Eye (tissue), 1 donor: Measurements from ENCODE around the gene MRFAP1L1.
"Not testable (repeated sequence)": the region's sequence is repeated elsewhere in the genome, so short reads cannot be mapped to it uniquely, and the experiment has no call there.

Experiments used
- DNase-seq: peaks from one replicate; pipeline ENCODE4 v3.0.0-alpha.2; 2015

Gene MRFAP1L1

DNA sequence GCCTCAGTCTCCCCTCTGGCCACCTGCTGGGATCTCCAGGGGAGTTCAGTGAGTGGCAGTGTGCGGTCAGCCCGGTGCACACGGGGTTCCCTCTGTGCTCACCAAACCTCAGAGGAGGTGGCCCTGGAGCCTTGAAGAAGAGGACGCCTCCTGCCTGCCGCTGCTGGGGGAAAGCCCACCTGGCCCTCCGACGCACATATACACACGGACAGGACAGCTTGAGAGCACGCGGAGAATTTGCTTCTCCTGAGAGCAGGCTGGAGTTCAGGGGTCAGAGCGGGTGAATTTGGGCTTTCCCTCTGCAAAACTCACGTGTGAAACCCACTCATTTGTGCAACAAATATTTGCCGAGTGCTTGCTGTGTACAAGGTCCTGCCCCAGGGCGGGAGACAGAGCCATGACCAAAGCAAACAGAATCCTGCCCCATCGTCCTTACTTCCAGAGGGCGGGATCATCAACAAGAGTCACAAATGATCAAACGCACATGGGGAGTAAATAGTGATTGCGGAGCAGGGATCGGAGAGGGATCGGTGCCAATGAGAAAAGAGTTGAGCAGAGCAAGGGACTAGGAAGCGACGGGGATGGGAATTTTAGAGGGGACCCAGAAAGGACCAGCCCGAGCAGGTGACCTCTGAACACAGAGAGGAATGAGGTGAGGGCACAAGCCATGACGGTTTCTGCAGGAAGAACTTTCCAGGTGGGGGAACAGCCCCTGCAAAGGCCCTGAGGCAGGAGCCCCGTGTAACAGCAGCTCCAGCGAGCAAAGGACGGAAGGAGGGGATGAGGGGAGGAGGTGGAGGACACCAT, 23.9 kb upstream of the MRFAP1L1 start:
- no peak for DNase-seq

DNA sequence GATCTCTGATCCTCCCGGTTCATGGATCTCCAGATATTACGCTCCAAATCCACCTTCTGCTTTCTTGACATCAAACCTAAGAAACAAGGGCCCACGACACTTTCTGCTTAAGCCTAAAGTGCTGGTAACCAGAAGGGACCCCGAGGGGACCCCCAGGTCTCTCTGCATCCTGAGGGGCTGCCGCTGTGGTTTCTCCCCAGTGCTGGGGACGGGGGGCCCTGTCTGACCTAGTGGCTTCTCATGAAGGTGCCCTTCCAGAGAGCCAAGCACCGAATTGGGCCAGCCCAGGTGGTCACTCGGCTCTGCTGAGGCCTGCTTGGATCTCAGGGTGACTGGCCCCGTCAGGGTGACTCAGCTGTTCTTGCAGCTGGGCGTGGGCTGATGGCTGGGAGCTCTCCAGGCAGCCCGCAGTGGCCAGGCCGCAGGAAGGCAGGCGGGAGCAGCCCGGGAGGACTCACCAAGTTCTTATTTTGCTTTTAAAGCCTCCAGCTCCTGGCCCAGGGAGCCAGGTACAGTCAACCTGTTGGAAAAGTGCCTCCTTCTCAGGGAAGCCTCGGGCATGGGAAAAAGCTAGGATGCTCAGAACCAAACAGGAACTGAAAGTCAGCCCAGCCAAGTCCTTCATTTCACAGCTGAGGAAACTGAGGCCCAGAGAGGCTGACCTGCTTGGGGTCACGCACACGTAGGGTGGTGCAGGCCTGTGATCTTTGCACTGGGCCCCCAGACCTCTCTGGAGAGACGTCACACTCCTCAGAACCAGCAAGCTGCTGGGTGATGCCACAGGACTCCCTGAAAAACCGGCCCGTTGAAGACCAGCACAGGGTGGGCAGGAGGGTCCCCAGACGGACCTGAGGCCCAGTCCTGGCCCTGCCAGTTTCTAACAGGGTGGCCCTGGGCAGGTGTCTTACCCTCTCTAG, 23.0 kb upstream of the MRFAP1L1 start:
- DNase-seq: no peak

DNA sequence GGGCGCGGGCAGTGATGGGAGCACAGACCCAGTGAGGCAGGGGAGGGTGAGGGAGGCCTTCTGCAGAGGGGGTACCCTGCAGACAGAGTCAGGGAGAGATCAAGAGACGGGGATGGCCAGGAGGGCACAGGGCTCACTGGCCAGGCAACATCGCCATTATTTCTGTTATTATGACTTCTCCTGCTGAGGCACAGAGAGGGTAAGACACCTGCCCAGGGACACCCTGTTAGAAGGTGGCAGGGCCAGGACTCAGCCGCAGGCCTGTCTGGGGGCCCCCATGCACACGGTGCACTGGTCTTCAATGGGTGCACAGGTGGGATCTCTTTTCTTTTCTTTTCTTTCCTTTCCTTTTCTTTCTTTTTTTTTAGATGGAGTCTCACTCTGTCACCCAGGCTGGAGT, 22.1 kb upstream of the MRFAP1L1 start:
- no peak for DNase-seq

DNA sequence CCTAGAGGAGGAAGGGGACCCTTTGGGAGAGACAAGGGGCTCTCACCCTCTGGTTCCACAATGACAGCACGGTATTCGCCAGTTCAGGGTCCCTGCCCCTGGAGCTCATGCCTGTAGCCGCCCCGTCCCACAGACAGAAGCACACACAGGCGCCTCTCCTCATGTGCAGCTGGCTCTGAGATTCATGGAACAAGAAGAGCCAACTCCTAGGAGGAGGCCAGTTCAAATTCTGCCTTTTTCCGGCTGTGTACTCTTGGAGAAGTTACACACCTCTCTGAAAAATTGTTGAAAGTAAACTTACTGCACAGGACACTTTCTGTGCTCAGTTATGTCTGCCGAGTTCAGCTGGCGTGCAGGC, 21.6 kb upstream of the MRFAP1L1 start:
- DNase-seq: no peak

DNA sequence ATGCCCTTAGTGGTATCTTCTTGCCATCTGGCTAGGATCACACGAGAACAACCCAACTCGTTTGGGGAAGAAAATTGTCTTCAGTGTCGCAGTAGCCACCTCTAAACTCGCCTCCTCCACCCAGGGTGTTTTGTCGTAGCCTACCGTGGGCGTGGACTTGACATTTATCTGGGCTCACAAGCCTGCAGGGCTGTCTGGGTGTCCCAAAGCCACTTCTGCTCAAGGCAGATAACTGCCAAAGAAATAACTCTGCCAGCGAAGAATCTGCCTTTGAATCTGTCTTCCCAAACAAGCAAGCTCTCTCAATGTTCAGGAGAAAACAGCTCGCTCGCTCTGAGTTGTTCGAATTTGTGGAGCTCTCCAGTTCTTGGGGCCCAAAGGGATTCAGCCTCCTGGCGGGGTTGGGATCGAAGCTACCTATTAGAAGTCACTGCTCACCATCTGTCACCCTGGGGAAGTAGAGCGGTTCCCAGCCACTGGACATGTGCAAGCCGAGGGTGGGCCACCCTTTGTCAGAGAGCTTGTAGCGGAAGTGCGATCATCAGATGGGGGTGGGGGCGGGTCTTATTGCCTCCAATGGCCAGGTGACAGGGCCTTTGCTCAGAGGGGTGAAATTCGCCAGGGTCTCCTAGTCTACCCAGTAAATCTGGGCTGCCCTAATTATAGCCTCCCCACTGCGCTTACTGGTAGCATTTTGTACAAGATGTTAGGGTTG, 21.1 kb upstream of the MRFAP1L1 start:
- peak; percentile 67 for DNase-seq

DNA sequence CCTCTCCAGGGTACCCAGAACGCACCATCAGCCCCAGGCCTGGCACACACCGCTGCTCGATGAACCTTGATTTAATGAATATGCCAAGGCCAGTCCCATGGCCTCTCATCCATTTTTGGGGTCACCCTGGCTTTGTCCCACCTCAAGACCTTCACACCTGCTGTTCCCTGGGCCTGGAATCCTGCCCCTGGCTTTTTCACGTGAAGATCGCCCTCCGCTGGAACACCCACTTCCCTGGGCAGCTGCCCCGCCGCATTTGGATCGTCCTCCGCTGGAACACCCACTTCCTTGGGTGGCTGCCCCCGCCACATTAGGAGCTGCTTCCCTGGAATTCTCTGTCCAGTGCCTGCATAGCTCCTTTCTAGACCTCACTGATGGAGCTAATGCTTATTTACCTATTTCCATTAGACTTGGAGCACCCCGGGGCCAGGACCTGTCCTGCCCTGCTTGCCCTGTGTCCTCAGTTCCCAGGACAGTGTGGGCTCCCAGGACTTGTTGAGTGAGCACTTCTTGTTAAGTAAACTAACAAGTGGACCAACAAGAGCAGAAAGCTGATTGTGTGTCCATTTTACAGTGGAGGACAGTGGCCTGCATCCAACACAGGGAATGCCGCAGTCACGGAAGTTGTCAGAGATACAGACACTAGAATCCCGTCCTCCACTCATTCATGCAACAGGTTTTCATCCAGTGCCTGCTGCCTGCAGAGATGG, 18.8 kb upstream of the MRFAP1L1 start:
- DNase-seq: no peak

DNA sequence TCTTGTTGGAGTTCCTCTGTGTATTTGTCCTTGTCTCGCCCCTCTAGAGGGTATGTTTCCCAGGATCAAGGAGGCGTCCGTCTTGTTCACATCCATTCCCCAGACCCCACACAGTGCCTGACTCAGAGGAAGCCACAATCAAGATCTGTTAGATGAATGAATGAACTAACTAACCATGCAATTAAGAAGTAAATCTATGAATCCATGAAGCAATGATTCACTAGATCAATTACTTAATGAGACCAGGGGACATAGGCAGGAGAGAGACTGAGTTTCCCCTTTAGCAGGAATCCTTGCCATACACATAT, 18.2 kb upstream of the MRFAP1L1 start:
- peak; percentile 39 for DNase-seq

DNA sequence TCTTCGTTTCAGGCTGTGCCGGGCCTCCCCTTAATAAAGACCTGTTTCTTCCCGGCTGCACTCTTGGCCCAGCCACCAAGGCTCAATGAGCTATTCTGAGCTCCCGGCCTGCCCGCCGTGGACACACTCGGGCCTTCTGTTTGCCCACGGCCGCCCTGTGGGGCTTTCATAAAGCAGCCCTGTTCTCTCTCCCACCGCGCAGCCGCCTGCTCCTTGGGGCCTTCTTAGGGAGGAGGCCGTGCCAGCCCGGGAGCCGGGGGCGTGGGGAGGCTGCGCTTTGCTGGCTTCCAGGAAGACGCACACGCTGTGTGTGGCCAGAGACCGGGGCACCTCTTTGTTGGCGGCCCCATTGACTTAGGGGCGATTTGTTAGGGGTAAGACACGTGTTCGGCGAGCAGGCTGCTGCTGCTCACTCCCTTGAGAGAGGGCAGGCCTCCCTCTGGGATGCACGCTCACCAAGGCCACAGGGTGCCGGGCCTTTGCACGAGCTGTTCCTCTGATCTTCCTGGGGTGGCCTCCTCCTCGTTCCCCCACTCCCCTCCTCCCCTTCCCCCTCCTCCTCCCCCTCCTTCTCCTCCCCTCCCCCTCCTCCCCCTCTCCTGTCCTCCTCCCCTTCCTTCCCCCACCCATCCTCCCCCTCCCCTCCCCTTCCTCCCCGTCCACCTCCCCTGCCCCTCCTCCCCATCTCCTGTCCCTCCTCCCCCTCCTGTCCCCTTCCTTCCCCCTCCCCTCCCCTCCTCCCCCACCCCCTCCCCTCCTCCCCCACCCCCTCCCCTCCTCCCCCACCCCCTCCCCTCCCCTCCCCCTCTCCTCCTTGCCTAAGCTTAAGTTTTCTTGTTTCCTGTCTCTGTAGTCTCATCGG, 17.6 kb upstream of the MRFAP1L1 start:
- DNase-seq: peak; percentile 81

DNA sequence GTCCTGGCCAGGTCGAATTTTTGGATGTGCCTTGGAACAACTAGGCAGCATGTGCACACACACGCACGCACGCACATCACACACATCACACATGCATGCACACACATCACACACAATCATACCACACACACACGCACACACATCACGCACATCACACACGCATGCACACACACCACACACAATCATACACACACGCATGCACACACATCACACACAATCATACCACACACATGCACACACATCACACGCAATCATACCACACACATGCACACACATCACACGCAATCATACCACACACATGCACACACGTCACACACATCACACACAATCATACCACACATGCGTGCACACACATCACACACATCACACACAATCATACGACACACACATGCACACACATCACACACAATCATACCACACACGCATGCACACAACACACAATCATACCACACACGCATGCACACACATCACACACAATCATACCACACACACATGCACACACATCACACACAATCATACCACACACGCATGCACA, 15.8 kb upstream of the MRFAP1L1 start:
- DNase-seq: not testable (repeated sequence)

DNA sequence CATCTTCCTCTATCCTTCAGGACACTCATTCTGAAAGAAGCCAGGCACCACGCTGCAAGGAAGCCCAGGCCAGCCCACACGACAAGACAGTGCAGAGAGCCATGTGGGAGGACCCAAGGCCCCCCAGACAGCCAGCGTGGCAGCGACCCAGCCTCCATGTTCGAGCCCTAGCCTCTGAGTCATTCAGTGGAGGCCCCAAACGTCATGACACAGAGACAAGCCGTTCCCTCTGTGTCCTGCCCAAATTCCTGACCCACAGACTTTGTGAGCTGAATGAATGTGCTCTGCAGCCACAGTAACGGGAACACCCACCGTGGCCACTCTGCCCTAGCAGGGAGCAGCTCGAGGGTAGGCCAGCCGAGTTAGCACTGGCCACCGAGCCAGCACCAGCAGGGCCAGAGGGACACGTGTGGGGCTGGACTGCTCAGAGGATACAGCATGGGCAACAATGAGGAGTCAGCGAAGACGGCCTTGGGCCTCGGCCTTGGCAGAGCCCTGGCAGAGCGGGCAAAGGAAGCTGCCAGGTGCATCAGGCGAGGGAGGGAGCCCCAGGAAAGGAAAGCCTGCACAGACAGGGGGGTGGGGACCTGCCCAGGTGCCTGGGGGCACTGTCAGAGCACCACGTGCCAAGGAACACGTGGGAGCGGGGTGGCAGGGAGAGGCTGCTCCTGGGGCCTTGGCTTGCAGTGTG, 14.9 kb upstream of the MRFAP1L1 start:
- DNase-seq: no peak

DNA sequence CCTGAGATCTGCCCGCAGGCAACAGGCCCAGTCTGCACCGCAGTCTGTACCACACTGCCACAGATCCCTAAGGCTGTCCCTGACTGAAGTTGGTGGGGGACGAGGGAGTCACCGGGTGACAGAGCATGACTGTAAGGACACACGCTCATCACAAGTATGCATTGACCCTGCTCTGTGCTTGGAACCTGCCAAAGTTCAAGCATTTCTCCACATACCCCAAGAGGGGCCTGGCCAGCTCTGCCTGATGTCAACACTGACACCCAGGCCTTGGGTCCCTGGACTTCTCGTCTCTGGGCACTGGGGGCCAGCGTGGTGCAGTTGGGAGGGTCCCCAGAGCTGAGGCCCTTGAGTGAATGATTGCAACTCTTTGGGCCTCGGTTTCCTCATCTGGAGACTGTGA, 14.2 kb upstream of the MRFAP1L1 start:
- DNase-seq: no peak

DNA sequence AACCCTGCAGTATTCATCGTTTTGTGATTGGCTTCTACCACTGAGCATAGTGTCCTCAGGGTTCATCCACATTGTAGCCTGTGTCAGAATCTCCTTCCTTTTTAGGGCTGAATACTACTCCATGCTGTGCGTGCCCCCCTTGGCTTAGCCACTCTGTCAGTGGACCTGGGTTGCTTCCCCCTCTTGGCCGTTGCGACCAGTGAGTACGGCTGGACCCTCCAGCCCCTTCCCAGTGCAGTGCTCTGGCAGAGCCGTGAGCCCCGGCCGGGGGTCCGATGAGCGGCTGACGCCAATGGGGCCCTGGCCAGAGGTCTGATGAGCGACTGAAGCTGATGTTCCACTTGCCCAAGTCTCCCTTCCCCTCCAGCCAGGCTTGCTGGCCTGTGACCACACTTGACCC, 13.2 kb upstream of the MRFAP1L1 start:
- DNase-seq: no peak

DNA sequence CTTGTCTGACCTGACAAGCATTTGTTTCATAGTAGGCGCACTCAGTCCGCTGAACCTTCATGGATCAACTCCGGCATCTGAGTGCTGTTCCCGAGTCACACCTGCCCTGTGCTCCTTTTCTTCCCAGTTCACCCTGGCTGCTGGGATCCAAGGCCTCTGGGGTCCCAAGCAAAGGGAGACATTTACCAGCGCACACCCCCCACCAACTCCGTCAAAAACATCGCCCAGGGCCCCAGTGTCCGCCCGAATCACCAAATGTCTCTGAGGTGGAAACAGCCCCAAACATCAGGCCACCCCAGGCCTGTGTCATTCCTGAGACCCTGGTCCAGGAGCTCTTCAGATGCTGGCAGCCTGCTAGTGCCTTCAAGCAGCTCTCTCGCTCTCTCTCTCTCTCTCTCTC, 11.5 kb upstream of the MRFAP1L1 start:
- DNase-seq: no peak

DNA sequence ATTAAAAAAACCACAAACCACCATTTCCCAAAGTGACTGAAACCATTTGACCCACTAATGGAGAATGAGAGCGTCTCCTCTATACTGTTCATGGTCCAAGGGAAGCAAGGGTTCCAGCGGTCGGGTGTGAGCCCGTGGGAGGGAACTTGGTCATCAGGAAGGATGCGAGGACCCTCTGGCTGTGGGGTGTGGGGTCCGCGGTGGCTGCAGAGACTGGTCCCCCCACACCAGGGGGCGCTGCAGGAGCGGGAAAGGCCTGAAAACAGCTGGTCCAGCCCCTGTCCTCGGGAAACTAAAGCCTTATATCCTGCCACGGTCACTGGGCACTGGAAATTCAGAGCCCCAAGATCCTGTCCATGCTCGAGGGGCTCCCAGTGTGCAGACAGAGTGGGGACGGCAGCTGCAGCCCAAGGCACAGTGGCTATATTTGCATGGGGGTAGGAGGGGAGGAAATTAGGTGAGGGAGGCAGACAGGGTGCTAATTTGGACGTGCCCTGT, 10.6 kb upstream of the MRFAP1L1 start:
- DNase-seq: peak; percentile 95

DNA sequence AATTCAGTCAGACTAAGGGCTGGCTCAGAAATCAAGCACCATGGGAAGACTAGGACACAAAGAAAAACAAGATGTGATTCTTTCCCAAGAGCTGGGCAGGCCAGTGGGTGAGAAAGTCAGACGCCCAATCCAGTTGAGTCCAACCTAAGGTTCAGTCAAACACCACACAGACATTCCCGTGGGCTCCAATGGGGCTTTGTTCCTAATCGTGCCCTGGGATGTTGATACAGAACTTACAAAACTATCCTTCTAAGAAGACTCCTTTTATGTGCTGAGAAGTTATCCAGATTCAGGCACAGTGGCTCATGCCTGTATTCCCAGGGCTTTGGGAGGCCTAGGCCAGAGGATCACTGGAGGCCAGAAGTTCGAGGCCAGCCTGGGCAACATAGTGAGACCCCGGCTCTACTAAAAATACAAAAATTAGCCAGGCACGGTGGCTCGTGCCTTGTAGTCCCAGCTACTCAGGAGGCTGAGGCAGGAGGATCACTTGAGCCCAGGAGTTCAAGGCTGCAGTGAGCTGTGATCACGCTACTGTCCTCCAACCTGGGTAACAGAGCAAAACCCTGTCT, 10.0 kb upstream of the MRFAP1L1 start:
- no peak for DNase-seq

DNA sequence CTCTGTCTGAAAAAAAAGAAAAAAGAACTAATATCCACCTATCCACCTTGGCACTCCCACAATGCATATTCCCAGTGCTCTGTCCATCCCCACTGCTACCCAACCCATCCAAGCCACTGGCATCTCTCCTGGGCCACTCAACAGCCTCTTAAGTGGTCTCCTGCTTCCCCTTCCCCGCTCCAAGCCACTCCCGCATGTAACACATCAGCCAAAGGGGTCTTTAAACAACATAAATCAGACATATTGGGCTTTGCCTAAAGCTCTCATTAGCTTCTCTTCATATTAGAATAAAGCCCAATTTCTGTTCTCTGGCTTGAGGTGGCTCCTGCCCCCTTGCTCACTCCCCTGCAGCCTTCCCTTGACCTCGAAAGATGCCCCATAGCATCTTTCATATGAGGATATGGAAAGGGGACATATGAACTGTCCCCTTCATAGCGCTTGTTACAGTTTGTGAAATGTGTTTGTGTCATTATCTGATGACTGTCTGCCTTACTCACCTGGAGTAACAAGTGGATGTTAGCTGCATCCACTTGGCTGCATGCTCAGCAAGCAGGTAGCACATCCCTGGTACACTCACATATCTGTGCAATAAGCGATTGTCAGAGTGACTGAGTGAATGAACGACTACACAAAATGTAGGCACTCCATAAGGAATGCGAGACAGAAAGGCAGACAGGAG, 9.4 kb upstream of the MRFAP1L1 start:
- no peak for DNase-seq

DNA sequence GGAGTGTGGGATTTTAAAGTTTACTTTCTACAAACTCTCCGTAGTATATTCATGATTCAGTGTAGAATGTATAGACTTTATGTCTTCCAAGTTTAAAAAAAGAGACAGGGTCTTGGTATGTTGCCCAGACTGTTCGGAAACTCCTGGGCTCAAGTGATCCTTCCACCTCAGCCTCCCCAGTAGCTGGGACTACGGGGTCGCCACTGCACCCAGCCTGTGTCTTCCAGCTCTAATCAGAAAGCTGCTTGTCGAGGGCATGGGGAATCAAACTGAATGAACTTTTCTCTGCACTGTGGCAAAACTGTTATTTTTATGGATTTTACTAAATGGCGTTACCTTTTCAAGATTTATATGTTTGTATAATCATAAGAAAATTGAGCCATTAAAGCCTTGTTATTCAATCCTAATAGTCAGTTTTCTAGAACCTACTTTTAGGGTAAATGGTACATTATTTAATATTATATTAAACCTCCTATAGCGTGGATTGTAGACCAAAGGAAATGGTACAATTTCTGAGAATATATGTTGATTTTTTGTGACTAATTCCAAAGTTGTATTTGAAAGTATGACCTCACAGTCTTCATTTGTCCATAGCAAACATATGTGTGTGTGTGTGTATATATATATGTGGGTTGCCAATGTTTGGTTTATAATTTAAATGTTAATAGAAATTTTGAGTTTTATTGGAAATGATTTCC, 7.4 kb upstream of the MRFAP1L1 start:
- DNase-seq: no peak

DNA sequence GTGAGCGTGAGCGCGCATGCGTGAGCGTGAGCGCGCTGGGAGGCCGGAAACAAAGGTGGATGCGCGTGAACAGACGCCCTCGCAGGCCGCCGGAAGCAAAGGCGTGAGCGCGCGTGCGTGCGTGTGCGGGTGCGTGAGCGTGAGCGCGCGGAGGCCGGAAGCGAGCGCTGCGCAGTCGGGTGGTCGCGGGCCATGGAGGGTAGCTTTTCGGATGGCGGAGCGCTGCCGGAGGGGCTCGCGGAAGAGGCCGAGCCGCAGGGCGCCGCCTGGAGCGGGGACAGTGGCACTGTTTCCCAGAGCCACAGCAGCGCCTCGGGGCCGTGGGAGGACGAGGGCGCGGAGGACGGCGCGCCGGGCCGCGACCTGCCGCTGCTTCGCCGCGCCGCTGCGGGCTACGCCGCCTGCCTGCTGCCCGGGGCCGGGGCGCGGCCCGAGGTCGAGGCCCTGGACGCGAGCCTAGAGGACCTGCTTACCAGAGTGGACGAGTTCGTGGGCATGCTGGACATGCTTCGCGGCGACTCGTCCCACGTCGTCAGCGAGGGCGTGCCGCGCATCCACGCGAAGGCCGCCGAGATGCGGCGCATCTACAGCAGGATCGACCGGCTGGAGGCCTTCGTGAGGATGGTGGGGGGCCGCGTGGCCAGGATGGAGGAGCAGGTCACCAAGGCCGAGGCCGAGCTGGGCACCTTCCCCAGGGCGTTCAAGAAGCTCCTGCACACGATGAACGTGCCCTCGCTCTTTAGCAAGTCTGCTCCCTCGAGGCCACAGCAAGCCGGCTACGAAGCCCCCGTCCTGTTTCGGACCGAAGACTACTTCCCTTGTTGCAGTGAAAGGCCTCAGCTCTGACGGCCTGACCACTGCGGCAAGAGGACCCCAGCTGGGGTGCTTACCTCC, 6.6 kb upstream of the MRFAP1L1 start, which contains the start of gene BLOC1S4:
Gene BLOC1S4, plus strand, starts transcription at position 157 of the 894 bp plus-strand sequence. Its CDS starts 36 bp downstream, at position 193.
- peak; percentile 96 for DNase-seq
